ENCODE data around the gene ZNF550. TPM values are rescaled to one million over a fixed set of nuclear protein-coding genes. Genes with fewer than 3 reads are reported as not detected.
A peak's percentile ranks its signal among the peaks of the same experiment; 100 is the strongest.

The ZNF550 gene
- total and polyA plus RNA-seq, 9 of the 15 experiments (the other 6 are each of a cell fraction or from before 2014, with no cell fraction given), result 1.6 to 11.8 (median 4.3) TPM

DNA sequence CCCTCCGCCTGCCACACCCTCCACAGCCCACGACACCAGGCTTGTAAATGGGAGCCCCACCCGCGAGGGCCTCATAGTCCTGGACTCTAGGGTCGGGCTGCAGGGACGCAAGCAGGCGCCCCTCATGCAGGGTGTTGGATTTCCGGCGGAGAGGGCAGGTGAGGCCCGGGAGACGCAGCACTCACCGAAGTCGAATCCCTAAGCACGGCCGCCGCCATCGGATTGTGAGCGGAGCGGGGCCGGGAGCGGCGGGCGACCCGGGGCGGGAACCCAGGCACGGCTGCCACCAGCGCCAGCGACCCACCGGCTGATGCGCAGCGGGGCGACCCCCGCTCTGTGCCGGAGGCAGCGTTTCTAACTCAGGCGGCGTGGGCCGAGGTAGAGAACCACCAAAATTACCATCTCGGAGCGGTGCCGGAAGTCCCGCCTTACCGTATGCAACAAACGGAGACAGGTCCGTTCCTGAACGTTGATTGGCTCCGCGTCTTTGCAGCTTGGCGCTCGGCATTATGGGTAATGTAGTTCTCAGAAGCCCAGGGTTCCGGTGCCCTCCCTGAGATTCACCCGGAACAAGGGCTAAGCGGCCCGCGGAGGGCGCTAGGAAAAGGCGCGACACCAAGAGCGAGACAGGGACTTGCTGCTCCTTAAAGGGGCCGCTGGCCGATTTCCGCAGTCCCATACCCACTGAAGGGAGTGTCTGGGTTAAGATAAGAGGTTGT, 19.0 kb upstream of the ZNF550 start, which contains the start of gene ZNF416 (continued):
- TF ChIP-seq ESRRA (IDR thresholded peaks at IDR 0.05; ENCODE audit: borderline replicate concordance, low read depth) (0 out of 2 replicates have a peak, but pooled peaks have one; percentile 16), SIX5 (IDR thresholded peaks at IDR 0.05; ENCODE audit: borderline replicate concordance in 1 of 2, insufficient read depth in 1 of 2, low read depth in 1 of 2, low read length in 2 of 2) (peak; percentile 54 to 72; a peak in 3 of 4 replicates), CREM (IDR thresholded peaks at IDR 0.05; ENCODE audit: low read depth) (peak; percentile 71), CXXC5 (CRISPR knock-in tag; IDR thresholded peaks at IDR 0.05) (peak; percentile 73), YY1 (IDR thresholded peaks at IDR 0.05; ENCODE audit: borderline replicate concordance in 1 of 3, control insufficient read depth in 1 of 3, extremely low read depth in 1 of 3, insufficient read depth in 3 of 3, insufficient read length in 1 of 3, insufficient replicate concordance in 2 of 3, low read depth in 1 of 3, low read length in 2 of 3) (peak in 1 of 3 experiments; percentile 36), PPARD (CRISPR knock-in tag; IDR thresholded peaks at IDR 0.05) (no peak), ETV1 (tag; conservative IDR thresholded peaks at IDR 0.05; ENCODE audit: low read depth) (0 out of 2 replicates have a peak, but pooled peaks have one; percentile 19), CTBP1 (IDR thresholded peaks at IDR 0.05; ENCODE audit: borderline replicate concordance) (0 out of 2 replicates have a peak, but pooled peaks have one; percentile 50), NEUROD1 (IDR thresholded peaks at IDR 0.05; ENCODE audit: borderline replicate concordance, low read depth, low read length, partially characterized antibody) (peak; percentile 20), NBN (IDR thresholded peaks at IDR 0.05; ENCODE audit: low read depth) (no peak), CHD2 (IDR thresholded peaks at IDR 0.05; ENCODE audit: low read depth, low read length) (peak; percentile 72), KLF16 (IDR thresholded peaks at IDR 0.05) (no peak), MEIS2 (IDR thresholded peaks at IDR 0.05; ENCODE audit: partially characterized antibody) (peak; percentile 8), ELF1 (tag; IDR thresholded peaks at IDR 0.05) (peak; percentile 83), NR2C2 (CRISPR knock-in tag; IDR thresholded peaks at IDR 0.05) (no peak), NR2C2 (tag; IDR thresholded peaks at IDR 0.05) (peak; percentile 58), RNF2 (IDR thresholded peaks at IDR 0.05) (0 out of 2 replicates have a peak, but pooled peaks have one; percentile 28), SETDB1 (IDR thresholded peaks at IDR 0.05; ENCODE audit: low read length) (no peak)
- TF ChIP-seq, protein P1, sequence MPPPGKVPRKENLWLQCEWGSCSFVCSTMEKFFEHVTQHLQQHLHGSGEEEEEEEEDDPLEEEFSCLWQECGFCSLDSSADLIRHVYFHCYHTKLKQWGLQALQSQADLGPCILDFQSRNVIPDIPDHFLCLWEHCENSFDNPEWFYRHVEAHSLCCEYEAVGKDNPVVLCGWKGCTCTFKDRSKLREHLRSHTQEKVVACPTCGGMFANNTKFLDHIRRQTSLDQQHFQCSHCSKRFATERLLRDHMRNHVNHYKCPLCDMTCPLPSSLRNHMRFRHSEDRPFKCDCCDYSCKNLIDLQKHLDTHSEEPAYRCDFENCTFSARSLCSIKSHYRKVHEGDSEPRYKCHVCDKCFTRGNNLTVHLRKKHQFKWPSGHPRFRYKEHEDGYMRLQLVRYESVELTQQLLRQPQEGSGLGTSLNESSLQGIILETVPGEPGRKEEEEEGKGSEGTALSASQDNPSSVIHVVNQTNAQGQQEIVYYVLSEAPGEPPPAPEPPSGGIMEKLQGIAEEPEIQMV (tag; conservative IDR thresholded peaks at IDR 0.05; ENCODE audit: low read depth), result no peak
- TF ChIP-seq, protein P2, sequence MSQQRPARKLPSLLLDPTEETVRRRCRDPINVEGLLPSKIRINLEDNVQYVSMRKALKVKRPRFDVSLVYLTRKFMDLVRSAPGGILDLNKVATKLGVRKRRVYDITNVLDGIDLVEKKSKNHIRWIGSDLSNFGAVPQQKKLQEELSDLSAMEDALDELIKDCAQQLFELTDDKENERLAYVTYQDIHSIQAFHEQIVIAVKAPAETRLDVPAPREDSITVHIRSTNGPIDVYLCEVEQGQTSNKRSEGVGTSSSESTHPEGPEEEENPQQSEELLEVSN (IDR thresholded peaks at IDR 0.05; ENCODE audit: borderline replicate concordance in 1 of 2, extremely low read depth in 1 of 2, insufficient read depth in 1 of 2, insufficient read length in 1 of 2, low read depth in 1 of 2, low read length in 1 of 2, poor library complexity in 1 of 2, severe bottlenecking in 1 of 2), result peak in 1 of 2 experiments; percentile 25
- TF ChIP-seq, protein P3, sequence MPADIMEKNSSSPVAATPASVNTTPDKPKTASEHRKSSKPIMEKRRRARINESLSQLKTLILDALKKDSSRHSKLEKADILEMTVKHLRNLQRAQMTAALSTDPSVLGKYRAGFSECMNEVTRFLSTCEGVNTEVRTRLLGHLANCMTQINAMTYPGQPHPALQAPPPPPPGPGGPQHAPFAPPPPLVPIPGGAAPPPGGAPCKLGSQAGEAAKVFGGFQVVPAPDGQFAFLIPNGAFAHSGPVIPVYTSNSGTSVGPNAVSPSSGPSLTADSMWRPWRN (IDR thresholded peaks at IDR 0.05; ENCODE audit: low read depth), result no peak
- TF ChIP-seq, protein P4, sequence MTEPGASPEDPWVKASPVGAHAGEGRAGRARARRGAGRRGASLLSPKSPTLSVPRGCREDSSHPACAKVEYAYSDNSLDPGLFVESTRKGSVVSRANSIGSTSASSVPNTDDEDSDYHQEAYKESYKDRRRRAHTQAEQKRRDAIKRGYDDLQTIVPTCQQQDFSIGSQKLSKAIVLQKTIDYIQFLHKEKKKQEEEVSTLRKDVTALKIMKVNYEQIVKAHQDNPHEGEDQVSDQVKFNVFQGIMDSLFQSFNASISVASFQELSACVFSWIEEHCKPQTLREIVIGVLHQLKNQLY (CRISPR knock-in tag; conservative IDR thresholded peaks at IDR 0.05), result no peak

Data from K562 (cell line).